ENCODE measurements around the gene FGB. TPM values are rescaled to one million over a fixed set of nuclear protein-coding genes. Genes with fewer than 3 reads are reported as not detected.

Gene FGB
- total and polyA plus RNA-seq, 2 of the 13 experiments (the other 11 are each of a cell fraction or from before 2014, with no cell fraction given) = 226 to 784 TPM

DNA sequence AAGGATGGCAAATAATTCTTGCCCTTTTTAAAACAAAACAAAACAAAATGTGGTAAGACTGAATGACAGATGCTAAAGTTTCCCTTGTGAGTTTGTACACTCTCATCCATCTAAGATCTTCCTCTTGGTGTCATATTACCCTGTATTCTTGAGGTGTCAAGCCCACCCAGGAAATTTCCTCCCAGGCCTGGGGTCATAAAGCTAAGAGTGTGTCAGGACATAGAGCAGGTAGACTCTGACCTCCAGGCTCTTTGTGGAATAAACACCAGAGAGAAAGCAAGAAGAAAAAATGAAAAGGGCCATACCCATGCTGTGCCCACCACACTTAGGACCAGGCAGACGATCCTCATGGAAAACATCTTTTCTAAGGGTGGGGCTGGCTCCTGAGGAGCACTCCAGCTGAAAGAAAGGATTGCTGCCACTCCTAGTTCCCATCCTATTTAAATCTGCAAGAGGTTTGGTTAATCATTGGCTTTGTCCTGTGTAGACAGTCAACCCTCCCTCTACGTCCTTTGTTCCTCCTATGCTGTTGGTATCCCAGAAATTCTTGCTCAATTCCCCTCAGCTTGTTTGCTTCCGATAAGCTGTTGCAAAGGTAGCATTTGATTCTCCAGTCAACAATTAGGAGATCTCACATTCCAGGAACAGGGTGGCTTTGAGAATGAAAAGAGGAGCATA is 27.7 kb downstream of the FGB start, which contains the start of gene FGA (continued):
- TF ChIP-seq RBM39 (IDR thresholded peaks at IDR 0.05; ENCODE audit: low read depth, low read length, poor library complexity, severe bottlenecking) (no peak), TCF7 (IDR thresholded peaks at IDR 0.05; ENCODE audit: low read depth) (peak; percentile 95), SRSF9 (IDR thresholded peaks at IDR 0.05; ENCODE audit: borderline replicate concordance, insufficient read depth, low read depth, low read length, poor library complexity, severe bottlenecking) (no peak), SP4 (CRISPR knock-in tag; IDR thresholded peaks at IDR 0.05) (peak; percentile 43; the same call in 1 of the 2 replicates), ESRRA (CRISPR knock-in tag; IDR thresholded peaks at IDR 0.05; ENCODE audit: low read depth) (peak; percentile 65; the same call in 1 of the 2 replicates), ZNF382 (CRISPR knock-in tag; IDR thresholded peaks at IDR 0.05; ENCODE audit: borderline replicate concordance) (no peak), ZMAT3 (CRISPR knock-in tag; conservative IDR thresholded peaks at IDR 0.05) (0 out of 2 replicates have a peak, but pooled peaks have one; percentile 42), ELF3 (CRISPR knock-in tag; IDR thresholded peaks at IDR 0.05) (peak; percentile 96), FOXK2 (IDR thresholded peaks at IDR 0.05) (peak; percentile 79; the same call in 1 of the 2 replicates), ZNF563 (CRISPR knock-in tag; IDR thresholded peaks at IDR 0.05) (no peak), NCOR1 (IDR thresholded peaks at IDR 0.05; ENCODE audit: borderline replicate concordance, low read length) (peak; percentile 96; the same call in 1 of the 2 replicates), RARA (CRISPR knock-in tag; IDR thresholded peaks at IDR 0.05) (peak; percentile 98), ZNF777 (CRISPR knock-in tag; IDR thresholded peaks at IDR 0.05) (0 out of 2 replicates have a peak, but pooled peaks have one; percentile 25), CREM (IDR thresholded peaks at IDR 0.05) (peak; percentile 95), CREM (CRISPR knock-in tag; IDR thresholded peaks at IDR 0.05) (no peak)
- TF ChIP-seq, protein P1, sequence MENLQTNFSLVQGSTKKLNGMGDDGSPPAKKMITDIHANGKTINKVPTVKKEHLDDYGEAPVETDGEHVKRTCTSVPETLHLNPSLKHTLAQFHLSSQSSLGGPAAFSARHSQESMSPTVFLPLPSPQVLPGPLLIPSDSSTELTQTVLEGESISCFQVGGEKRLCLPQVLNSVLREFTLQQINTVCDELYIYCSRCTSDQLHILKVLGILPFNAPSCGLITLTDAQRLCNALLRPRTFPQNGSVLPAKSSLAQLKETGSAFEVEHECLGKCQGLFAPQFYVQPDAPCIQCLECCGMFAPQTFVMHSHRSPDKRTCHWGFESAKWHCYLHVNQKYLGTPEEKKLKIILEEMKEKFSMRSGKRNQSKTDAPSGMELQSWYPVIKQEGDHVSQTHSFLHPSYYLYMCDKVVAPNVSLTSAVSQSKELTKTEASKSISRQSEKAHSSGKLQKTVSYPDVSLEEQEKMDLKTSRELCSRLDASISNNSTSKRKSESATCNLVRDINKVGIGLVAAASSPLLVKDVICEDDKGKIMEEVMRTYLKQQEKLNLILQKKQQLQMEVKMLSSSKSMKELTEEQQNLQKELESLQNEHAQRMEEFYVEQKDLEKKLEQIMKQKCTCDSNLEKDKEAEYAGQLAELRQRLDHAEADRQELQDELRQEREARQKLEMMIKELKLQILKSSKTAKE (CRISPR knock-in tag; IDR thresholded peaks at IDR 0.05; ENCODE audit: borderline replicate concordance) = peak; percentile 95
- TF ChIP-seq, protein P2, sequence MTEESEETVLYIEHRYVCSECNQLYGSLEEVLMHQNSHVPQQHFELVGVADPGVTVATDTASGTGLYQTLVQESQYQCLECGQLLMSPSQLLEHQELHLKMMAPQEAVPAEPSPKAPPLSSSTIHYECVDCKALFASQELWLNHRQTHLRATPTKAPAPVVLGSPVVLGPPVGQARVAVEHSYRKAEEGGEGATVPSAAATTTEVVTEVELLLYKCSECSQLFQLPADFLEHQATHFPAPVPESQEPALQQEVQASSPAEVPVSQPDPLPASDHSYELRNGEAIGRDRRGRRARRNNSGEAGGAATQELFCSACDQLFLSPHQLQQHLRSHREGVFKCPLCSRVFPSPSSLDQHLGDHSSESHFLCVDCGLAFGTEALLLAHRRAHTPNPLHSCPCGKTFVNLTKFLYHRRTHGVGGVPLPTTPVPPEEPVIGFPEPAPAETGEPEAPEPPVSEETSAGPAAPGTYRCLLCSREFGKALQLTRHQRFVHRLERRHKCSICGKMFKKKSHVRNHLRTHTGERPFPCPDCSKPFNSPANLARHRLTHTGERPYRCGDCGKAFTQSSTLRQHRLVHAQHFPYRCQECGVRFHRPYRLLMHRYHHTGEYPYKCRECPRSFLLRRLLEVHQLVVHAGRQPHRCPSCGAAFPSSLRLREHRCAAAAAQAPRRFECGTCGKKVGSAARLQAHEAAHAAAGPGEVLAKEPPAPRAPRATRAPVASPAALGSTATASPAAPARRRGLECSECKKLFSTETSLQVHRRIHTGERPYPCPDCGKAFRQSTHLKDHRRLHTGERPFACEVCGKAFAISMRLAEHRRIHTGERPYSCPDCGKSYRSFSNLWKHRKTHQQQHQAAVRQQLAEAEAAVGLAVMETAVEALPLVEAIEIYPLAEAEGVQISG (CRISPR knock-in tag; IDR thresholded peaks at IDR 0.05) = peak; percentile 67; the same call in 1 of the 2 replicates
- TF ChIP-seq, protein P3, sequence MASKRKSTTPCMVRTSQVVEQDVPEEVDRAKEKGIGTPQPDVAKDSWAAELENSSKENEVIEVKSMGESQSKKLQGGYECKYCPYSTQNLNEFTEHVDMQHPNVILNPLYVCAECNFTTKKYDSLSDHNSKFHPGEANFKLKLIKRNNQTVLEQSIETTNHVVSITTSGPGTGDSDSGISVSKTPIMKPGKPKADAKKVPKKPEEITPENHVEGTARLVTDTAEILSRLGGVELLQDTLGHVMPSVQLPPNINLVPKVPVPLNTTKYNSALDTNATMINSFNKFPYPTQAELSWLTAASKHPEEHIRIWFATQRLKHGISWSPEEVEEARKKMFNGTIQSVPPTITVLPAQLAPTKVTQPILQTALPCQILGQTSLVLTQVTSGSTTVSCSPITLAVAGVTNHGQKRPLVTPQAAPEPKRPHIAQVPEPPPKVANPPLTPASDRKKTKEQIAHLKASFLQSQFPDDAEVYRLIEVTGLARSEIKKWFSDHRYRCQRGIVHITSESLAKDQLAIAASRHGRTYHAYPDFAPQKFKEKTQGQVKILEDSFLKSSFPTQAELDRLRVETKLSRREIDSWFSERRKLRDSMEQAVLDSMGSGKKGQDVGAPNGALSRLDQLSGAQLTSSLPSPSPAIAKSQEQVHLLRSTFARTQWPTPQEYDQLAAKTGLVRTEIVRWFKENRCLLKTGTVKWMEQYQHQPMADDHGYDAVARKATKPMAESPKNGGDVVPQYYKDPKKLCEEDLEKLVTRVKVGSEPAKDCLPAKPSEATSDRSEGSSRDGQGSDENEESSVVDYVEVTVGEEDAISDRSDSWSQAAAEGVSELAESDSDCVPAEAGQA (IDR thresholded peaks at IDR 0.05; ENCODE audit: low read depth) = no peak
- TF ChIP-seq, protein P3 (CRISPR knock-in tag; IDR thresholded peaks at IDR 0.05; ENCODE audit: borderline replicate concordance) = peak; percentile 89; the same call in 1 of the 2 replicates
